ENCODE results near the gene INTS7.

Gene INTS7

DNA sequence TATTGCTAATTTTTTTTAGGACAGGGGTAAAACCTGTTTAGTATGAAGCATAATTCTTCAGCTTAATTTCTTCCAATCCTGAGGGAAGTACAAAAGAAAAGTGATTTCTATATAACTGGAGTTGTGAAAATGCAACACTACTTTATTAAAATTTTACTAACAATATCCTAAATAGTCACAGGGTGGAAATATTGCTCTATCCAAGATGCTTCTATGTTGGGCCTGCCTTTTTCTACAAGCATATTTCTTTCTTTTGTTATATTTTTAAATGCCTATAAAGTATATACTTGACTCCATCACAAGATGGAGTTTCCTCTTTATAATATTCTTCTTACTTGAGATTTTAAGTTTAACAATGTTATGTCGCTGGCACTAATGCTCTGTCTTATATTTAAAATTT, 38.1 kb upstream of the INTS7 start:
- TF ChIP-seq MYC (IDR thresholded peaks at IDR 0.05; ENCODE audit: low read depth, low read length) = no peak
- TF ChIP-seq, protein P1, sequence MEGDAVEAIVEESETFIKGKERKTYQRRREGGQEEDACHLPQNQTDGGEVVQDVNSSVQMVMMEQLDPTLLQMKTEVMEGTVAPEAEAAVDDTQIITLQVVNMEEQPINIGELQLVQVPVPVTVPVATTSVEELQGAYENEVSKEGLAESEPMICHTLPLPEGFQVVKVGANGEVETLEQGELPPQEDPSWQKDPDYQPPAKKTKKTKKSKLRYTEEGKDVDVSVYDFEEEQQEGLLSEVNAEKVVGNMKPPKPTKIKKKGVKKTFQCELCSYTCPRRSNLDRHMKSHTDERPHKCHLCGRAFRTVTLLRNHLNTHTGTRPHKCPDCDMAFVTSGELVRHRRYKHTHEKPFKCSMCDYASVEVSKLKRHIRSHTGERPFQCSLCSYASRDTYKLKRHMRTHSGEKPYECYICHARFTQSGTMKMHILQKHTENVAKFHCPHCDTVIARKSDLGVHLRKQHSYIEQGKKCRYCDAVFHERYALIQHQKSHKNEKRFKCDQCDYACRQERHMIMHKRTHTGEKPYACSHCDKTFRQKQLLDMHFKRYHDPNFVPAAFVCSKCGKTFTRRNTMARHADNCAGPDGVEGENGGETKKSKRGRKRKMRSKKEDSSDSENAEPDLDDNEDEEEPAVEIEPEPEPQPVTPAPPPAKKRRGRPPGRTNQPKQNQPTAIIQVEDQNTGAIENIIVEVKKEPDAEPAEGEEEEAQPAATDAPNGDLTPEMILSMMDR (IDR thresholded peaks at IDR 0.05; ENCODE audit: low read depth, low read length) = no peak
- TF ChIP-seq POLR2A (IDR thresholded peaks at IDR 0.05; ENCODE audit: extremely low read depth, insufficient read length) = no peak
- TF ChIP-seq MAX (IDR thresholded peaks at IDR 0.05; ENCODE audit: low read depth, low read length) = no peak
- H3K4me3 ChIP-seq (ENCODE audit: low read depth, low read length) = no peak overlapping the region
- DNase-seq (ENCODE audit: low read depth) = no peak

DNA sequence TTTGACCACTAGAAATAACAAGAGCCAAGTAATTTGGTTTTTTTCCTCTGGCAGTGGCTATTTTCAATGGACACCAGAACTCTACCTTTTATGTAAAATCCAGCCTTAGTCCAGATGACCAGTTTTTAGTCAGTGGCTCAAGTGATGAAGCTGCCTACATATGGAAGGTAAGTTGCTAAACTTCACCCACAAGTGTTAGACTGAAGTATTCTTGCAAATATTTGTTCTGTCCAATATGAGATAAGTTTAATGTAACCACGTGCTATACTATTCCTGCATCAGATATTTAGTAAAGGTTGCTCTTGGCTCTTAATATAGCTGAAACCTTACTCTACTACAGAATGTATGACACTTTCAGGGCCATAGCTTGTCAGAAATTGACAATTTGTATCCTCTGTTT, 36.7 kb upstream of the INTS7 start:
- no peak overlapping the region for H3K4me3 ChIP-seq (ENCODE audit: low read depth, low read length)
- TF ChIP-seq MYC (IDR thresholded peaks at IDR 0.05; ENCODE audit: low read depth, low read length) (no peak), MAX (IDR thresholded peaks at IDR 0.05; ENCODE audit: low read depth, low read length) (no peak), POLR2A (IDR thresholded peaks at IDR 0.05; ENCODE audit: extremely low read depth, insufficient read length) (no peak)
- TF ChIP-seq, protein P1 (IDR thresholded peaks at IDR 0.05; ENCODE audit: low read depth, low read length) = no peak
- DNase-seq (ENCODE audit: low read depth) = no peak

DNA sequence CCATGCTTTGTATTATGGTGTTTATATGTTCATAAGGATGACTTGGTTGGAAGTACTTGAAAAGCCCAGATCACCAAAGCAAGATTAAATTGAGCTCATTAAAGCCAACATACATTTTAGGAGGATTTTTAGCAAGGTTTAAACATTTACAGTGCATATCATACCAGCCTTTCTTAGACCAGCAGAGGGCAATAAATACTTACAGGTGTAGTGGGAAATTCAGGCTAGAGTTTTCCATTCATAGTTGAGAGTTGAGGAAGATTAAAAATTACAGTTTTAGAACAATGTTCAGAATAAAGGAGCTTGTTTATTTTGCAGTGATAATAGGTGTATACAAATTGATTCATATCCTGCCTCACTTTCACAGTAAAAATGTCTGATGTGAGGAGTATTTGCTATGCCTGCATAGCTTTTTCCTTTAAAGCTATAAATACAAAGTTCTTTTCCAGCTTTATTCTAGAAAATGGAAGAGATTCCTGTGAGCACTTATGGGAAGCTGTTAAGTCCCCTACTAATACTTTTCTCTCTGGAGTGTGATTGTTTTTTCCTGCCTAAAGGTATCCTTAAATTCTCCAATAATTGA, 35.5 kb upstream of the INTS7 start:
- TF ChIP-seq MAX (IDR thresholded peaks at IDR 0.05; ENCODE audit: low read depth, low read length) (no peak), MYC (IDR thresholded peaks at IDR 0.05; ENCODE audit: low read depth, low read length) (no peak)
- TF ChIP-seq, protein P1 (IDR thresholded peaks at IDR 0.05; ENCODE audit: low read depth, low read length) = peak; percentile 20
- H3K4me3 ChIP-seq (ENCODE audit: low read depth, low read length) = no peak overlapping the region
- peak; percentile 40 for DNase-seq (ENCODE audit: low read depth)

DNA sequence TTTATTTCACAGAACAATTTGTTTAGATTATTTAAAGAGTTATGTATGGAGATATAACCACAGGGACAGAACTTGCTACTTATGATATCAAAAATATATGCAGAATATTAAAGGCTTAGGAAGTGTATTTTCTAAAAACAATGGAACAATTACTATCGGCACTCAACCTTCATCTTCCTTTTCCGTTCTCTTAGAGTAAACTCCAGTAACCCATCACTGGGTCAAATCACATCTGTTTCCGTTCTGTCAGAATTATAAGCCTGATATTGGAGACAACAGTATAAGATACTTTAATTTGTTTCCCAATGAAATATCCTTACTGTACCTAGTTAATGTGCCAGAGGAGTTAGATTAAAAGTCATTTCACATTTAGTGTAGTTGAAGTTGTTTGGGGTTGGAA, 32.4 kb upstream of the INTS7 start:
- H3K4me3 ChIP-seq (ENCODE audit: low read depth, low read length) = no peak overlapping the region
- no peak for TF ChIP-seq MYC (IDR thresholded peaks at IDR 0.05; ENCODE audit: low read depth, low read length)
- TF ChIP-seq, protein P1 (IDR thresholded peaks at IDR 0.05; ENCODE audit: low read depth, low read length) = no peak
- no peak for TF ChIP-seq POLR2A (IDR thresholded peaks at IDR 0.05; ENCODE audit: extremely low read depth, insufficient read length)
- TF ChIP-seq MAX (IDR thresholded peaks at IDR 0.05; ENCODE audit: low read depth, low read length) = no peak
- DNase-seq (ENCODE audit: low read depth) = no peak

DNA sequence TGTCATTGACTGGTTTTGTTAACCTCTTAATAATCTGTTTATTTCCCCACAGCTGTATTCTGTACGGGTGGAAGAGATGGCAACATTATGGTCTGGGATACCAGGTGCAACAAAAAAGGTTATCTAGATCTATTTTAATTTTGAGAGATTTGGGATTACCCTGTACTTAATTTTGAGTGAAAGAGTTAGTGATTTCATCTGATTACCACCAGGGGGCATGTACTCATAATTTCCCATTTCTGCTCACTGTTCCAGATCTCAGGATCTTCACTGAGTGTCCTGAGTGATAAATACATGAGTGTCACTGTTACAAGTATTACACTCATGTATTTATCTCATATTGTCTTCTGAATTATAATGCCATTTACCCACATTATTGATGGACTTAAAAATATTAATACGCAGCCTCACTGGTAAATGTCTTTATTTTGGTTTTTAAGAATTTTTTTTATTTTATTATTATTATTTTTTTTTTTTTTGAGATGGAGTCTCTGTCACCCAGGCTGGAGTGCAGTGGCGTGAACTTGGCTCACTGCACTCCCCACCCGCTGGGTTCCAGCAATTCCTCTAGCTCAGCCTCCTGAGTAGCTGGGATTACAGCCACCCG, 27.6 kb upstream of the INTS7 start:
- DNase-seq (ENCODE audit: low read depth) = peak; percentile 49
- H3K4me3 ChIP-seq (ENCODE audit: low read depth, low read length) = no peak overlapping the region

More for the DNA sequence above, 27.6 kb upstream of the INTS7 start:
- TF ChIP-seq MAX (IDR thresholded peaks at IDR 0.05; ENCODE audit: low read depth, low read length) = no peak
- TF ChIP-seq, protein P1 (IDR thresholded peaks at IDR 0.05; ENCODE audit: low read depth, low read length) = peak; percentile 49
